HG02981 (cell line): ENCODE data around the gene SLC35D3.
"Not testable (repeated sequence)": the region's sequence is repeated elsewhere in the genome, so short reads cannot be mapped to it uniquely, and the experiment has no call there.

Experiments
- ATAC-seq: cut with Tn5 transposase; IDR thresholded peaks from one replicate; pipeline ENCODE4 v1.9.1; 2021; ENCODE audit warnings: mild to moderate bottlenecking, moderate library complexity; ENCODE audit not compliant: unreplicated experiment

Gene SLC35D3, protein sequence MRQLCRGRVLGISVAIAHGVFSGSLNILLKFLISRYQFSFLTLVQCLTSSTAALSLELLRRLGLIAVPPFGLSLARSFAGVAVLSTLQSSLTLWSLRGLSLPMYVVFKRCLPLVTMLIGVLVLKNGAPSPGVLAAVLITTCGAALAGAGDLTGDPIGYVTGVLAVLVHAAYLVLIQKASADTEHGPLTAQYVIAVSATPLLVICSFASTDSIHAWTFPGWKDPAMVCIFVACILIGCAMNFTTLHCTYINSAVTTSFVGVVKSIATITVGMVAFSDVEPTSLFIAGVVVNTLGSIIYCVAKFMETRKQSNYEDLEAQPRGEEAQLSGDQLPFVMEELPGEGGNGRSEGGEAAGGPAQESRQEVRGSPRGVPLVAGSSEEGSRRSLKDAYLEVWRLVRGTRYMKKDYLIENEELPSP

GRCh38 chr6:136921936-136922684 lies at the start of gene SLC35D3:
SLC35D3 (plus strand) TSS chr6:136922301; CDS start chr6:136922429, 128 bp downstream.
- no peak for ATAC-seq

- ATAC-seq: no peak
Measured at GRCh38 chr6:136873748-136874147, 48.4 kb upstream of the SLC35D3 start.

DNA sequence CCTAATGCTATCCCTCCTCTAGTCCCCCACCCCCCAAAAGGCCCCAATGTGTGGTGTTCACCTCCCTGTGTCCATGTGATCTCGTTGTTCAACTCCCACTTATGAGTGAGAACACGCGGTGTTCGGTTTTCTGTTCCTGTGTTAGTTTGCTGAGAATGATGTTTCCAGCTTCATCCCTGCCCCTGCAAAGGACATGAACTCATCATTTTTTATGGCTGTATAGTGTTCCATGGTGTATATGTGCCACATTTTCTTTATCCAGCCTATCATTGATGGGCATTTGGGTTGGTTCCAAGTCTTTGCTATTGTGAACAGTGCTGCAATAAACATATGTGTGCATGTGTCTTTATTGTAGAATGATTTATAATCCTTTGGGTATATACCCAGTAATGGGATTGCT lies 45.6 kb upstream of the SLC35D3 start:
- ATAC-seq: not testable (repeated sequence)

GRCh38 chr6:136880748-136881460 lies 41.2 kb upstream of the SLC35D3 start:
- ATAC-seq: no peak

DNA sequence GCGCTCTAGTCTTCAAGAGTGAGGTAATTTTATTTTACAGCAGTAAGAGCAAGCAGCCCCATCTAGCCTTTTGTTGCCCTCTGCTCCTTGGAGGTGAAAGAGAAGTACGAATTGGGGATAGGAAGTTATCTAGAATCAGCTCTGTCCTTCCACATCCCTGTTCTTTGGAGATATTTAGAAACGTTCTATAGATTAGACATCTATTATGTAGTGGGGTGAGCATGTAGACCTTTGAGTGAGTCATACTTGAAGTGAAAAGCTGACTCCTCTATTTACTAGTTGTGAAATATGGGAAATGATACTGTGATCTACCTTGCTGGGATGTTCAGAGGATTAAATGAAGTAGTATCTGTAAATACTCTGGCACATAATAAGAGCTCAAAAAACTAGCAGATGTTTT lies 36.0 kb upstream of the SLC35D3 start:
- no peak for ATAC-seq

- no peak for ATAC-seq
Measured at GRCh38 chr6:136887953-136888352, 34.1 kb upstream of the SLC35D3 start.

- no peak for ATAC-seq
Measured at GRCh38 chr6:136889271-136890193, 32.6 kb upstream of the SLC35D3 start.

- no peak for ATAC-seq
Measured at GRCh38 chr6:136890194-136890839, 31.8 kb upstream of the SLC35D3 start.

GRCh38 chr6:136890986-136891385 lies 31.1 kb upstream of the SLC35D3 start:
- no peak for ATAC-seq

DNA sequence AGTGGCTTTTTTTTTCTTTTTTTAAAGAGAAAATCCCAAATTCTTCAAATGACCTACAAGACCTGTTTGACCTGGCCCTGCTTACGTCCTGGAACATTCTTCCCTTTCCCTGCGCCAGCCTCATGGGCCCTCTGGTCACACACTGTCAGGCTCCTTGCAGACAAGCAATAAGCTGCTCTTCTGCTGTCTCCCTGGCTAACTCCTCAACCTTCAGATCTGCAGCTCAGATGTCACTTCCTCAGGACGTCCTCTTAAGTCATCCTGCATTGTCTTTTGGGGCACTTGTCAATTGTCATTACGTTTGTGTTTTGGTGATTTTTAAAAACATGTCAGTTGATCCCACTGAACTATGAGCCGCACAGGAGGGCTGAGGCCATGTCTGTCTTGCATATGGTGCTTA lies 28.9 kb upstream of the SLC35D3 start:
- no peak for ATAC-seq

DNA sequence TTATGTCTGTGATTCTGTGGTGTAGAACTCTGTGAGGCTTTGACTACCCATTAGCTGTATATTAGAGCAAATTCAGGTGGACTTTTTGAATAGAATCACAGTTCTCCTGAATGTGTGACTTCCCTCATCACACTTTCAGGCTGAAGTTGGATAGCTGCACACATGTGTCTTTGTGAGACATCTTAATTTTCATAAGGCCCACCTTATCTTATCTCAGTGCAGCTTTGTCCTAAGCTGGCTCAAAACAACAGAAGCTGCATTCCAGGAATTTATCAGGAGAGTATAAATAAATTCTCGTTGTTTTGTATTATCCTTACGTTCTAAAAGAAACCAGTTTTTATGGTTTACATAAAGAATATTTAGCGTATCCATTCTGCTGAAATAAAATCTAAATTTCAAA lies 26.2 kb upstream of the SLC35D3 start:
- ATAC-seq: no peak

GRCh38 chr6:136897071-136897470 lies 25.0 kb upstream of the SLC35D3 start:
- ATAC-seq: no peak

DNA sequence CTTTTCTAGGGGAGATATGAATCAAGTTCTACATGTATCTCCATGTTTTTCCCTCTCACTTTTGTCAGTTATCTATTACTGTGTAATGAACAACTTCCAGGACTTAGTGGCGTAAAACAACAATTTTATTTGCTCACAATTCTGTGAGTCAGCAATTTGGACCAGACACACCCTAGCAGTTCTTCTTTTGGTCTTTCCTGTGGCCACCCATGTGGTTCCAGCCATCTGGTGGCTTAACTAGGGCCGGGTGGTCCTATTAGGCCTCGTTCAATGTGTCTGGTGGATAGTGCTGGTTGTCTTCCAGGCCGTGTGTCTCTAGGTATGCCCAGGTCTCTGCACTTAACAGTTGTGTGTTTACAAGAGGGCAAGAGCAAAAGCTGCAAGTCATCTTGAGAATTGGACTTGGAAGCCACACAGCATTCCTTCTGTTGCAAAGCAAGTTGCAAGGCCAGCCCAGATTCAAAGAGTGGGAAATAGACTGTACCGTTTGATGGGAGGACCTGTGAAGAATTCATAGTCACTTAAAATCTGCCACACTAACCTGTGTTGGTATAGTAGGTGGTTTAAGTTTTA lies 20.8 kb upstream of the SLC35D3 start:
- no peak for ATAC-seq

DNA sequence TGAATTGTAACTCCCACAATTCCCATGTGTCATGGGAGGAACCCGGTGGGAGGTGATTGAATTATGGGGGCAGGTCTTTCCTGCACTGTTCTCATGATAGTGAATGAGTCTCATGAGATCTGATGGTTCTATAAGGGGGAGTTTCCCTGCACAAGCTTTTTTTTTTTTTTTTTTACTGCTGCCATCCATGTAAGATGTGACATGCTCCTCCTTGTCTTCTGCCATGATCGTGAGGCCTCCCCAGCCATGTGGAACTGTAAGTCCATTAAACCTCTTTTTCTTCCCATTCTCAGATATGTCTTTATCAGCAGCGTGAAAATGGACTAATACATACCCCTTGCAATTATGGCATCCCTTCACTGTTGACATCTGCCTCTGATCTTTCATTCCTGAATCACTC lies 17.6 kb upstream of the SLC35D3 start:
- not testable (repeated sequence) for ATAC-seq

- ATAC-seq: no peak
Measured at GRCh38 chr6:136914947-136915346, 7.2 kb upstream of the SLC35D3 start.

GRCh38 chr6:136918706-136919105 lies 3.4 kb upstream of the SLC35D3 start:
- ATAC-seq: no peak

DNA sequence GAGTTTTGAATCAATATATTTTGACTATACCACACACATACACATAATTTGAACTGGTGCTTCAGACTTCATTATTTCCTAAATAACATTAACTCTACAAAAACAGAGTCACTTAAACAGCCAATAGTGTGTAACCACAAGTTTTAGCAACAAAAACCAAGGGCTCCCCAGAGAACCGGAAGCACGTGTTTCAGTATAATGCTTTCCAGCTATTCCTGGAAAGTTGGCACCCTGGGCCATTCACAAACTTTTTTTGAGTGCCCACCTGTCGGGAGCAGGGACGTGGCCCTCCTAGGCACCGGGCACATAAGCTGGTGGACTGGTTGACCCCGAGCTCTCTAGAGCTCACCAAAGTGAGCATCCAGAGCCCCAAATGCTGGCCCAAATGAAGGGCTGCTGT lies 1.9 kb upstream of the SLC35D3 start:
- ATAC-seq: no peak

GRCh38 chr6:136920671-136921380 lies 1.3 kb upstream of the SLC35D3 start:
- ATAC-seq: no peak

- ATAC-seq: no peak
Measured at GRCh38 chr6:136921381-136921935, 643 bp upstream of the SLC35D3 start.
